Measurements from ENCODE around the gene PLXDC2.

GRCh38 chr10:19921300-19922140, 105.3 kb downstream of the PLXDC2 start:
- TF ChIP-seq EP300 (IDR thresholded peaks at IDR 0.05; ENCODE audit: borderline replicate concordance in 1 of 2, control insufficient read depth in 1 of 2, low read depth in 2 of 2, low read length in 2 of 2) (no peak), CTCF (IDR thresholded peaks at IDR 0.05 in 2 of 3, conservative IDR thresholded peaks at IDR 0.05 in 1 of 3; ENCODE audit: control insufficient read depth in 2 of 3, extremely low read depth in 1 of 3, insufficient read depth in 1 of 3, low read depth in 3 of 3, low read length in 3 of 3) (no peak), ZNF24 (IDR thresholded peaks at IDR 0.05) (no peak), LARP7 (IDR thresholded peaks at IDR 0.05) (no peak), RFX5 (IDR thresholded peaks at IDR 0.05; ENCODE audit: low read depth, low read length) (no peak), EZH2 (IDR thresholded peaks at IDR 0.05; ENCODE audit: borderline replicate concordance, control insufficient read depth, low read depth, low read length) (no peak), HDGF (IDR thresholded peaks at IDR 0.05) (no peak)
- TF ChIP-seq, protein P1, sequence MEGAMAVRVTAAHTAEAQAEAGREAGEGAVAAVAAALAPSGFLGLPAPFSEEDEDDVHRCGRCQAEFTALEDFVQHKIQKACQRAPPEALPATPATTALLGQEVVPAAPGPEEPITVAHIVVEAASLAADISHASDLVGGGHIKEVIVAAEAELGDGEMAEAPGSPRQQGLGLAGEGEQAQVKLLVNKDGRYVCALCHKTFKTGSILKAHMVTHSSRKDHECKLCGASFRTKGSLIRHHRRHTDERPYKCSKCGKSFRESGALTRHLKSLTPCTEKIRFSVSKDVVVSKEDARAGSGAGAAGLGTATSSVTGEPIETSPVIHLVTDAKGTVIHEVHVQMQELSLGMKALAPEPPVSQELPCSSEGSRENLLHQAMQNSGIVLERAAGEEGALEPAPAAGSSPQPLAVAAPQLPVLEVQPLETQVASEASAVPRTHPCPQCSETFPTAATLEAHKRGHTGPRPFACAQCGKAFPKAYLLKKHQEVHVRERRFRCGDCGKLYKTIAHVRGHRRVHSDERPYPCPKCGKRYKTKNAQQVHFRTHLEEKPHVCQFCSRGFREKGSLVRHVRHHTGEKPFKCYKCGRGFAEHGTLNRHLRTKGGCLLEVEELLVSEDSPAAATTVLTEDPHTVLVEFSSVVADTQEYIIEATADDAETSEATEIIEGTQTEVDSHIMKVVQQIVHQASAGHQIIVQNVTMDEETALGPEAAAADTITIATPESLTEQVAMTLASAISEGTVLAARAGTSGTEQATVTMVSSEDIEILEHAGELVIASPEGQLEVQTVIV (IDR thresholded peaks at IDR 0.05; ENCODE audit: borderline replicate concordance, partially characterized antibody), result no peak
